SU-DHL-6 (cell line): ENCODE data around the gene PARP16.

Experiments
- EZH2phosphoT487 ChIP-seq: fragments of 200-600 bp; sonication (generic), shearing (Covaris generic); conservative IDR thresholded peaks from 2 replicates; pipeline ENCODE4 v1.6.1; 2018; ENCODE audit warnings: mild to moderate bottlenecking, antibody characterized with exemption, low read length, moderate library complexity, mixed read lengths
- TF ChIP-seq, protein P1 (sequence below): fragments of 200-600 bp; sonication (generic); IDR thresholded peaks from one replicate; pipeline ENCODE4 v1.5.1; 2017; ENCODE audit warnings: antibody characterized with exemption, mild to moderate bottlenecking, low read length, moderate library complexity; ENCODE audit not compliant: insufficient read depth, poor library complexity, severe bottlenecking

DNA sequence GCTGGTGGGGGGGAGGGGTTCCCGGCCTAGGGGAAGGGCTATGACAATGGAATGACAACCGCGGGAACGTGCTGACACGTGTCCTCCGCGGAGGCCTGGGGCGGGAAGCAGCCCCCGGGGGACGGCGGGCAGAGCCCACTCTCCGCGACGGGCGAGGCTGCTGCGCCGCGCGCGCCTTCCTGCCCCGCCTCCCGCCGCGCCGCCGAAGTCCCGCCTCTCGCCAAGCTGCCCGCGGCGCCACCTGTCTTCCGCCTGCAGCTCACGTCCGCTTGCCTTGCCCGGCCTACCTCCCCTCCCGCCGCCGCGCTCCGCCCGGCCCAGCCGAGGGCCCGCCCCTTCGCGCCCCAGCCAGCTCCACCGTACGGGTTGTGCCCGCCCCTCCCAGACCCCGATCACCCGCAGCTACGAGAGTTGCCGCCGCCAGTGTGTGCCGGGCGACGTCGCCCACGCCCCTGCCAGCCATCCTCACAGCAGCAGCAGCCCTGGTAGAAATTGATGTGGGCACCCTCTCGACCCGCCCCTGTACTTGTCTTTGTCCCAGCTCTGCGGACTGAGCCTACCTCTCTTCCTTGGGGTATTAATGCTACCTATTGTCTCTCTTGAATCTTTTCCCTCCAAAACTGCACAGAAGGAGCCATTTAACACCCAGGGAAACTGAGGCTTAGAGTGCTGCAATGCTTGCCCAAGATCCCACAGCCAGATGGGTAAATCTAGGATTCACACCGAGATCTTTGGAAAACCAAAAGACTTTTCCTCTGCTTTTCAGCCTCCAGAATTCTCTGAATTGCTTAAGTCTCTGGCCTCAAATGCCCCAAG is at the start of gene PARP16:
- TF ChIP-seq, protein P1, sequence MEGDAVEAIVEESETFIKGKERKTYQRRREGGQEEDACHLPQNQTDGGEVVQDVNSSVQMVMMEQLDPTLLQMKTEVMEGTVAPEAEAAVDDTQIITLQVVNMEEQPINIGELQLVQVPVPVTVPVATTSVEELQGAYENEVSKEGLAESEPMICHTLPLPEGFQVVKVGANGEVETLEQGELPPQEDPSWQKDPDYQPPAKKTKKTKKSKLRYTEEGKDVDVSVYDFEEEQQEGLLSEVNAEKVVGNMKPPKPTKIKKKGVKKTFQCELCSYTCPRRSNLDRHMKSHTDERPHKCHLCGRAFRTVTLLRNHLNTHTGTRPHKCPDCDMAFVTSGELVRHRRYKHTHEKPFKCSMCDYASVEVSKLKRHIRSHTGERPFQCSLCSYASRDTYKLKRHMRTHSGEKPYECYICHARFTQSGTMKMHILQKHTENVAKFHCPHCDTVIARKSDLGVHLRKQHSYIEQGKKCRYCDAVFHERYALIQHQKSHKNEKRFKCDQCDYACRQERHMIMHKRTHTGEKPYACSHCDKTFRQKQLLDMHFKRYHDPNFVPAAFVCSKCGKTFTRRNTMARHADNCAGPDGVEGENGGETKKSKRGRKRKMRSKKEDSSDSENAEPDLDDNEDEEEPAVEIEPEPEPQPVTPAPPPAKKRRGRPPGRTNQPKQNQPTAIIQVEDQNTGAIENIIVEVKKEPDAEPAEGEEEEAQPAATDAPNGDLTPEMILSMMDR = no peak
- no peak for TF ChIP-seq EZH2phosphoT487
